Smooth muscle cell (in vitro differentiated cells): Measurements from ENCODE around the gene RABGAP1L. TPM values are rescaled to one million over a fixed set of nuclear protein-coding genes. Genes with fewer than 3 reads are reported as not detected.

ENCODE experiments used
- DNase-seq: peaks from one replicate; lab custom pipeline; 2025; ENCODE audit not compliant: unreplicated experiment; lab: John Stamatoyannopoulos, UW
- H2AFZ ChIP-seq: fragments of 200-600 bp; sonication (generic); 2 replicates; pipeline ENCODE4 v1.6.0; 2016; ENCODE audit warnings: antibody characterized with exemption, low read depth, mild to moderate bottlenecking
- H3F3A ChIP-seq: fragments of 200-600 bp; sonication (generic); 2 replicates; pipeline ENCODE4 v1.6.0; 2017; ENCODE audit warnings: antibody characterized with exemption, low read depth
- H3K27ac ChIP-seq: fragments of 200-600 bp; sonication (generic); 2 replicates; pipeline ENCODE4 v1.5.1; 2016; ENCODE audit warnings: low read depth, mild to moderate bottlenecking
- H3K27me3 ChIP-seq: fragments of 200-600 bp; sonication (generic); 2 replicates; pipeline ENCODE4 v1.6.1; 2016; ENCODE audit warnings: low read depth, mild to moderate bottlenecking
- H3K36me3 ChIP-seq: fragments of 200-600 bp; sonication (generic); 2 replicates; pipeline ENCODE4 v1.5.1; 2016; ENCODE audit warnings: low read depth
- H3K4me1 ChIP-seq: fragments of 200-600 bp; sonication (generic); 2 replicates; pipeline ENCODE4 v1.5.1; 2016; ENCODE audit warnings: low read depth
- H3K4me2 ChIP-seq: fragments of 200-600 bp; sonication (generic); 2 replicates; pipeline ENCODE4 v1.6.0; 2016; ENCODE audit warnings: mild to moderate bottlenecking
- H3K4me3 ChIP-seq: fragments of 200-600 bp; sonication (generic); 2 replicates; pipeline ENCODE4 v1.5.1; 2016; ENCODE audit warnings: mild to moderate bottlenecking
- H3K79me2 ChIP-seq: fragments of 200-600 bp; sonication (generic); 2 replicates; pipeline ENCODE4 v1.6.0; 2016; ENCODE audit warnings: low read depth, mild to moderate bottlenecking
- H3K9ac ChIP-seq: fragments of 200-600 bp; sonication (generic); 2 replicates; pipeline ENCODE4 v1.6.0; 2016; ENCODE audit warnings: low read depth
- H3K9me3 ChIP-seq: fragments of 200-600 bp; sonication (generic); replicated peaks from 2 replicates; pipeline ENCODE4 v1.5.1; 2016; ENCODE audit warnings: low read depth
- H4K20me1 ChIP-seq: fragments of 200-600 bp; sonication (generic); 2 replicates; pipeline ENCODE4 v1.6.0; 2016; ENCODE audit warnings: low read depth
- CTCF ChIP-seq: fragments of 200-600 bp; sonication (generic); IDR thresholded peaks from 2 replicates; pipeline ENCODE4 v1.5.1; 2017; ENCODE audit warnings: borderline replicate concordance, mild to moderate bottlenecking, antibody characterized with exemption; ENCODE audit not compliant: insufficient read depth, poor library complexity, severe bottlenecking
- WGBS: methylation state at CpG from one replicate; pipeline ENCODE4 v1.1.7; 2016; ENCODE audit warnings: low lambda C conversion rate; 5-methylcytosine and 5-hydroxymethylcytosine counted together
- polyA plus RNA-seq: library from polyadenylated mRNA; unstranded; fragments of >200 nt; fragmentation: Nextera tagmentation; extraction: Ambion mirVana; gene quantifications from 2 replicates; pipeline ENCODE4 v1.2.1, GENCODE V29; 2016
- total RNA-seq: library from RNA; depleted of rRNA; stranded (reverse); fragments of >200 nt; gene quantifications from 2 replicates; pipeline ENCODE4 v1.2.3, GENCODE V29; 2014

The RABGAP1L gene
- total and polyA plus RNA-seq, 2 experiments from 2014 or later = 4.8 to 24.7 TPM

DNA sequence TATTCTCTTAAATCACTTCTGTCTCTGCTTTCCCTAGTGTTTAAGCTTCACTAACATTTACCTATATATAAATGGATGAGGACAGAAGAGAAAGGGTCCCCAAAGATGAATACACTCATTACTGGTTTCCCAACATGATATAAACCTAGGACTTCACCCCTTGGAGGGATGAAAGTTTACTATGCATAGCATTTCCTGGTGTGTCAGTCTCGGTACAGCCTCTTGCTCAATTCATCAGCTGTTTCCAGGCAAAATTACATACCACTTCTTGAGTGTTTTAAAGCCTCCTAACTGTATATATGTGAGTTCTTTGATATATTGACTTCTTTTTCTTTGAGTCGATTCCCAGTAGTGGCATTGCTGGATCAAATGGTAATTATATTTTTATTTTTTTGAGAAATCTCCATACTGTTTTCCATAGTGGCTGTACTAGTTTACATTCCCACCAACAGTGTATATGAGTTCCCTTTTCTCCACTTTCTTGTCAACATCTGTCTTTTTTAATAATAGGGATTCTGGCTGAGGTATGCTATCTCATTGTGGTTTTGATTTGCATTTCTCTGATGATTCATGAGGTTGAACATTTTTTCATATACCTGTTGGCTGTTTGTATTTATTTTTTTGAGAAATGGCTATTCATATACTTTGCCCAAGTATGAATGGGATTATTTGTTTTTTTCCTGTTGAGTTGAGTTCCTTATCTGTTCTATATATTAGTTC is 581.1 kb downstream of the RABGAP1L start:
- H3K9me3 ChIP-seq = no peaks in the 10 kb centered on the region
- H3K4me2 ChIP-seq = no peak overlapping the region
- H3K4me1 ChIP-seq = no peaks in the 10 kb centered on the region
- no peaks in the 10 kb centered on the region for H3F3A ChIP-seq
- no peak for TF ChIP-seq CTCF
- H3K79me2 ChIP-seq = no peaks in the 10 kb centered on the region
- H3K27me3 ChIP-seq = no peaks in the 10 kb centered on the region
- H4K20me1 ChIP-seq = no peaks in the 10 kb centered on the region
- no peak overlapping the region for H3K9ac ChIP-seq
- no peak overlapping the region for H3K27ac ChIP-seq
- WGBS = 66% methylated on average over 2 of the region's 2 CpGs
- H3K36me3 ChIP-seq = no peaks in the 10 kb centered on the region
- no peak overlapping the region for H2AFZ ChIP-seq
- H3K4me3 ChIP-seq = no peak overlapping the region
- DNase-seq = no peak

DNA sequence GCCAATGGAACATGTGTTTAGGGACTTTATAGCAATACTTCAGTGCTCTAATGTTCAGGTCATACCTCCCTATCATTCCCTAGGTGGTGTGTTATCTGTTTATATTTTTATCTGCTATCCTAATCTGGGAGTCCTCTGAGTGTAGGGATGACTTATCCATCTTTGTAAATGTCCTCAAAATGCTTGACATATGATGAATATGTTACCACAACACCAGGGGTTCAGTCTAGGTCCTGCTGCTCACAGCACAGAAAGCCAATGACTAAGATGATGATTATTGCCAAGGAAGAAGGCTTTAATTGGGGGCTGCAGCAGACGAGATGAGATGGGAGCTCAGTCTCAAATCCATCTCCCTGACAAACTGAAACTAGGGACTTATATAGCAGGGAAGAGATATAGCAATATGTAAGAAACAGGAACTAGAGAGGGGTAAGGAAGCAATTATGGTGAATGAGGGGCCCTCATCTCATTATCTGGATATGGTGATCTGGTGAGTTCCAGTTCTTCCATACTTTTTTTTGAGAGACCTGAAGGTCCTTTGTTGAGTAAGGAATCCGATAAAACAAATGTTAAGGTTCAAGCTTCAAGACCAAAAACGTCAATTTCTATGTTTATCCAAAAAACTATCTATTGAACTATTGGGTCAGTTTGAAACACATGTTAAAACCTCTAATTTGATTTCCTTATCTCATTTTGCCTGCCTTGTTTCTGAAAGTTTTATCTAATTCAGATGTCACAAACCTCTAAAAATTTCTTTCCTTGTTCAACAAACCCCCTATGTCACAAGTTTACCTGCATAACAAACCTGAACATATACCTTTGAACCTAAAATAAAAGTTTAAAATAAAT is 583.7 kb downstream of the RABGAP1L start:
- no peak for TF ChIP-seq CTCF
- H3K27me3 ChIP-seq = no peaks in the 10 kb centered on the region
- H3K9me3 ChIP-seq = no peaks in the 10 kb centered on the region
- H3K9ac ChIP-seq = no peak overlapping the region
- no peak overlapping the region for H3K4me3 ChIP-seq
- H3K79me2 ChIP-seq = no peaks in the 10 kb centered on the region
- H3K4me1 ChIP-seq = no peaks in the 10 kb centered on the region
- H3K36me3 ChIP-seq = no peaks in the 10 kb centered on the region
- no peak overlapping the region for H3K4me2 ChIP-seq
- H3F3A ChIP-seq = no peaks in the 10 kb centered on the region
- DNase-seq = no peak
- H4K20me1 ChIP-seq = no peaks in the 10 kb centered on the region
- no peak overlapping the region for H3K27ac ChIP-seq
- no peak overlapping the region for H2AFZ ChIP-seq
- WGBS = 70% methylated on average over 3 of the region's 3 CpGs

GRCh38 chr1:174743654-174744561 is 584.6 kb downstream of the RABGAP1L start:
- DNase-seq = no peak
- H4K20me1 ChIP-seq = no peaks in the 10 kb centered on the region
- H3K27ac ChIP-seq = no peak overlapping the region
- H3K36me3 ChIP-seq = no peaks in the 10 kb centered on the region
- no peak overlapping the region for H3K9ac ChIP-seq
- H3K4me2 ChIP-seq = peak overlapping the region; percentile 36
- 18% methylated on average over 4 of the region's 4 CpGs for WGBS
- no peak overlapping the region for H3K4me3 ChIP-seq
- H2AFZ ChIP-seq = no peak overlapping the region
- no peaks in the 10 kb centered on the region for H3F3A ChIP-seq
- peak; percentile 59 for TF ChIP-seq CTCF
- no peaks in the 10 kb centered on the region for H3K9me3 ChIP-seq
- no peaks in the 10 kb centered on the region for H3K27me3 ChIP-seq
- no peaks in the 10 kb centered on the region for H3K79me2 ChIP-seq
- H3K4me1 ChIP-seq = no peaks in the 10 kb centered on the region
